GM21717 (cell line): Measurements from ENCODE around the gene COG8.
"Not testable (repeated sequence)": the region's sequence is repeated elsewhere in the genome, so short reads cannot be mapped to it uniquely, and the experiment has no call there.

Experiments
- ATAC-seq: cut with Tn5 transposase; IDR thresholded peaks from one replicate; pipeline ENCODE4 v1.9.1; 2021; ENCODE audit warnings: mild to moderate bottlenecking, moderate library complexity; ENCODE audit not compliant: unreplicated experiment

Gene COG8, protein sequence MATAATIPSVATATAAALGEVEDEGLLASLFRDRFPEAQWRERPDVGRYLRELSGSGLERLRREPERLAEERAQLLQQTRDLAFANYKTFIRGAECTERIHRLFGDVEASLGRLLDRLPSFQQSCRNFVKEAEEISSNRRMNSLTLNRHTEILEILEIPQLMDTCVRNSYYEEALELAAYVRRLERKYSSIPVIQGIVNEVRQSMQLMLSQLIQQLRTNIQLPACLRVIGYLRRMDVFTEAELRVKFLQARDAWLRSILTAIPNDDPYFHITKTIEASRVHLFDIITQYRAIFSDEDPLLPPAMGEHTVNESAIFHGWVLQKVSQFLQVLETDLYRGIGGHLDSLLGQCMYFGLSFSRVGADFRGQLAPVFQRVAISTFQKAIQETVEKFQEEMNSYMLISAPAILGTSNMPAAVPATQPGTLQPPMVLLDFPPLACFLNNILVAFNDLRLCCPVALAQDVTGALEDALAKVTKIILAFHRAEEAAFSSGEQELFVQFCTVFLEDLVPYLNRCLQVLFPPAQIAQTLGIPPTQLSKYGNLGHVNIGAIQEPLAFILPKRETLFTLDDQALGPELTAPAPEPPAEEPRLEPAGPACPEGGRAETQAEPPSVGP

DNA sequence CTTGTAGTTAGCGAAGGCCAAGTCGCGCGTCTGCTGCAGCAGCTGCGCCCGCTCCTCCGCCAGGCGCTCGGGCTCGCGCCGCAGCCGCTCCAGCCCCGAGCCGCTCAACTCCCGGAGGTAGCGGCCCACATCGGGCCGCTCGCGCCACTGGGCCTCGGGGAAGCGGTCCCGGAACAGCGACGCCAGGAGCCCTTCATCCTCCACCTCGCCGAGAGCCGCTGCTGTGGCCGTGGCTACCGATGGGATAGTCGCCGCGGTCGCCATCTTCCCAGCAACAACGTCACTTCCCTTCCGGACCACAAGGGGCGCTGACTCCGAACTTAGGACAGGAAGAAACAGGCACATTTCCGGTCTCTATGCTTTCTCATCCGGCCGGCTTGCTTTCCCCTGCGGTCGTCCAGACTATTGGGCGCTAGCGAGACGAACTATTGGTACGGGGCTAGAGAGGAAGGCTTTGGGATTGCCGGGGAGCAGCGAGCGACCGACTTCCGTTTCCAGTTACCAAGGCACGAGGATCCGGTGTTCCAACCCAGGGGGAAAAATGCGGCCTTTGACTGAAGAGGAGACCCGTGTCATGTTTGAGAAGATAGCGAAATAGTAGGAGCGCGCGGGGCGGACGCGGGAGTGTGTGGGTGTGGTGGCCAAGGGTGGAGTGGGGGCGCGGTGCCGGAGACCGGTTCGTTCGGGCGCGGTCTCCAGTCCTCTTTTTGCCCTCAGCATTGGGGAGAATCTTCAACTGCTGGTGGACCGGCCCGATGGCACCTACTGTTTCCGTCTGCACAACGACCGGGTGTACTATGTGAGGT, at the start of gene COG8, which contains the start of gene NIP7:
Gene COG8, minus strand, starts transcription at position 276 of the 806 bp plus-strand sequence. Its CDS starts 12 bp downstream, at position 264.
Gene NIP7, plus strand, starts transcription at position 484 of the 806 bp plus-strand sequence. Its CDS starts 58 bp downstream, at position 542.
- peak; percentile 90 for ATAC-seq

DNA sequence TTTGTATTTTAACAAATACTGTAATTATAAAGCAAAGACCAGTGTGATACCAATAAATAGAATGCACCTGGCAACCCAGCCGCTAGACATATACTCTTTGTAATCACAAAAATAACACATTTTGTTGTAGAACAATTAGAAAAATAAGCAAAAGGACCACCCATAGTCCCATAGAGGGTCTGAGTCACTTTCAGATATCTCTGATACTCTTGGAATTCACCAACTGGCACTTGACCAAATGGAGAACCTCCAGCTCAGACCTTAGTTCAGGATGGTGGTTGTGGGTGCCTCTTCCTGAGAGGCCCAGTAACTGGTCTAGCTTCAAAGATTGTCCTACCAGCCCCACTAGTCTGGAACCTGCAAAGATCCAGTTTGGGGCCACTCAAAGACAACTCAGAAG, 47.2 kb upstream of the COG8 start:
- ATAC-seq = no peak

DNA sequence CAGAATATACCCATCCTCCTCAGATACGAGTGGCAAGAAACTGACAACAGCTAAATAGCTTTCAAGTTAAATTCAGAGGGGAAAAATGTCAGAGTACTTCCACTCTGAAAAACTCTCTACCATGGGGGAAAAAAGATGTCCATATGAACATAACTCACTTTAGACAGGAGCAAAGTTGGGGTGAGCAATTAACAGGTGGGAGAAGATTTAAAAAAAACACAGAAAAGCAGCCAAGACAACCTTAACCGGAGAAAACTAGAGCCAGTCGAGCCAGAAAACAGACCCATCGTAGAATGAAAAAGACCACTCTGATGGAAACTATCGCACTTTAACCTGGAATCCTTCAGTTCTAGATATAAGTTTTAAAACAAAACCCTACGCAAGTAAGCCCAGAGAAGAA, 45.6 kb upstream of the COG8 start:
- no peak for ATAC-seq

DNA sequence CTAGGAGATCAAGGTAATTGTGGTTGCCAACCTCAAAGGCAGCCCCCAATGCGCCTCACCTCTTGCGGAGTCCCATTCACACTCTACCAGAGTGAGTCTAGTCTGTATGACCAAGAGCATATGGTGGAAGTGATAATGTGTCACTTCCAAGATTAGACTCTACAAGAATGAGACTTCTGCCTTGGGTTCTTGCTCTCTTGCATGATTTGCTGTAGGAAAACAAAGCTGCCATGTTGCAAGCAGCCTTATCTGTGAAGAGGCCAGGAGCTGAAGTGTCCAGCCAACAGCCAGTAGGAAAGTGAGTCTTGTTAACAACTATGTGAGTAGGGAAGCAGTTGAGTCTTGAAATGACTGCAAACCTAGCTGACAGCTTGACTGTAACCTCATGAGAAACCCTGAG, 43.1 kb upstream of the COG8 start:
- no peak for ATAC-seq

DNA sequence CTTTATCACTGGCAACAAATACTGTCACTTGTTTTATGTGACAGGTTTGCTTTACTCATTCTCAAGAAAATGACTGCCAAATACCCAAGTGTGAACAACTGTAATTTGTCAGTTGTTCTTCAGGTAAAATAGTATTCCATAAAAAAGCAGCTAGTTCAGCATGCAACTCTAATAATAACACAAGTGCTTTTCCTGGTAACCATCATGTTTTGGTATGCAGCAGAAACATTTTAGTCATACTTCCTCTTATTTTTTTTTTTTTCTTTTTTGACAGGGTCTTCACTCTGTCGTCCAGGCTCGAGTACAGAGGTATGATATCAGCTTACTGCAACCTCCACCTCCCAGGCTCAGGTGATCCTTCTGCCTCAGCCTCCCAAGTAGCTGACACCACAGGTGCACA, 41.9 kb upstream of the COG8 start:
- no peak for ATAC-seq

DNA sequence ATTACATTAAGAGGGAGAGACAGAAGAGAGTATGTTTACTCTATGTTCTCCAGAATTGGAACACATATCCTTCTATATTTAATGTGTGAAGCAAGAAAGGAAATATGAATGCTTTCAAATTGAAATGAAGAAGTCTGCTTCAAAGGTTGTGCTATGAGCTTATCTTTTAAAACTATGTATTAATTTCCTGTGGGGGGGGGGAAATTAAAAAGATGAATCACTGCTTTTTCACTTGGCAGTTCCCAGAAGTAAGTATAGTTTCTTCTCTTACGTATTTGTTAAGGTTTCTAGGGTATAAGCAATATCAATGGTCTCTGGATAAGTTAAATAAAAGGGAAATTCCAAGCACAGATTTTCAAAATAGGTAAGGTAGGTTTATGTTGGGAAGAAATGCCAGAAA, 39.4 kb upstream of the COG8 start:
- ATAC-seq = no peak

DNA sequence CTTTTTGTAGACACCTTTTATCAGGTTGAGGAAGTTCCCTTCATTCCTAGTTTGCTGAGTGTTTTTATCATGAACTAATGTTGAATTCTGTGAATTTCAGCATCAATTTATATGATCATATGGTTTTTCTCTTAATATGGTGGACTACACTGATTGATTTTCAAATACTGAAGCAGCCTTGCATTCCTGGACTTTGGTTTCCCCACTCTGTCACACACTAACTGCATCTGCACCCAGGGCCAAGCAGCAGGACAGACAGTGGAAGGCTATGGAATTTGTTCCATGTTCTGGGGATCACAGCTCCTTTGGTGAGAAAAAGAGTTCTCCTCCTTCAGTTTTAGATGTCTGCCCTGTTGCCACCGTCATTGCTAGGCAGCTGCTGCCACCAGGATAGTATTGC, 38.7 kb upstream of the COG8 start:
- ATAC-seq = no peak

DNA sequence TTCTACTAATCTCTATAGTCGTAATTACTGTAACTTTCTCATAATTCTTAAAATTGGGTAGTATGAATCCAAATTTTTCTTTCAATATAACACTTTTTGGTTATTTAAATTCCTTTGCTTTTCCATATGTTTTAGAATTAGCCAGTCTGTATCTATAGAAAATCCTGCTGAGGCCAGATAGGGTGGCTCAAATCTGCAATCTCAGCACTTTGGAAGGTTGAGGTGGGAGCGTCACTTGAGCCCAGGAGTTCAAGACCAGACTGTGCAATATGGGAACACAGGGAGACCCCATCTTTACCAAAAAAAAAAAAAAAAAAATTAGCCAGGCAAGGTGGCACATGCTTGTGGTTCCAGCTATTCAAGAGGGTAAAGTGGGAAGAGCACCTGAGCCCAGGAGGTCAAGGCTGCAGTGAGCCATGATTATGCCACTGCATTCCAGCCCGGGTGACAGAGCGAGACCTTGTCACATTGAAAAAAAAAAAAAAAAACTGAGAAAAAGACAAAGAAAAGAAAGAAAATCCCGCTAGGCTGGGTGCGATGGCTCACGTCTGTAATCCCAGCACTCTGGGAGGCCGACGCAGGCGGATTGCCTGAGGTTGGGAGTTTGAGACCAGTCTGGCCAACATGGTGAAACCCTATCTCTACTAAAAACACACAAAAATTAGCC, 37.2 kb upstream of the COG8 start:
- no peak for ATAC-seq

DNA sequence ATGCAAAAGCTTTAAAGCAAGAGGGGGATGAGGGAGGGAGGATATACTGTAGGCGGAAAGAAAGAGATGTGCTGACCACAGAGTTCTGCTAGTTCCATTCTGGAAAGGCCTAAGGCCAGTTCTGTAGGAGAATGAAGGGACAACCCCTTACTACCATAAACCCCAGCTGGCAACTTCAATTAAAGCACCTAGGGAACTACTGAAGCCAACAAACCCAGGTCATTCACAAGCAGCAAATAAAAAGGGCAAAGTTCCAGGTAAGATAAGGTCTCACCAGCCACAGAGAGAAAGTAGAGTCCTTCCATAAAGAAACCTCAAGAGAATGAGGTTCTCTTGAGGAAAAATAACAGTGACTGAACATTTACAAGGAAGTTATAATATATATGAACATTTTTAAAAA, 33.7 kb upstream of the COG8 start:
- no peak for ATAC-seq

DNA sequence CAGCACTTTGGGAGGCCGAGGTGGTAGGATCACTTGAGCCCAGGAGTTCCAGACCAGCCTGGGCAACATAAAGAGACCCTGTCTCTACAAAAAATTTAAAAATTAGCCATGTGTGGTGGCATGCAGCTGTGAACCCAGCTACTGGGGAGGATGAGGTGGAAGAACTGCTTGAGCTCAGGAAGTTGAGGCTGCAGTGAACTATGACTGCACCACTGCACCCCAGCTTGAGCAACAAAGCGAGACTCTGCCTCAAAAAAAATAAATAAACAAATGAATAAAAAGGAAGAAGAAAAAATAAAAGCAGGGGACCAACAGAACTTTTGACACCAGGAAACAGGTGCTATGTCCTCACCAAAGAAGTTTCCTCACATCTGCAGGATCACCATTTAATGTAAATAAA, 32.2 kb upstream of the COG8 start:
- ATAC-seq = no peak

DNA sequence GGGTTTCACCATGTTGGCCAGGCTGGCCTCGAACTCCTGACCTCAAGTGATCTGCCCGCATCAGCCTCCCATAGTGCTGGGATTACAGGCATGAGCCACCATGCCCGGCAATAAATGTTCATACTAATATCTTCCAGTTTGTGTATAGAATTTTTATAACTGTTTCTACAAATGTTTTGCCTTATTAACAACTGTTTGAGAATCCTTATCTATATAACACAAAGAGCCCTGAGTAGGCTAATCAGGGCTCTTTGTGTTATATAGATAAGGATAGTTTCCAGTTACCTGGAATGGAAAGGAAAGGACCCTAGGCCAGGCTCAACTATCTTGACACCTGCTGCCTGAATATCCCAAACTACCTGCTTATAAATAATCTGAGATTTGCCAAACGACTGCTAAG, 29.5 kb upstream of the COG8 start:
- no peak for ATAC-seq

DNA sequence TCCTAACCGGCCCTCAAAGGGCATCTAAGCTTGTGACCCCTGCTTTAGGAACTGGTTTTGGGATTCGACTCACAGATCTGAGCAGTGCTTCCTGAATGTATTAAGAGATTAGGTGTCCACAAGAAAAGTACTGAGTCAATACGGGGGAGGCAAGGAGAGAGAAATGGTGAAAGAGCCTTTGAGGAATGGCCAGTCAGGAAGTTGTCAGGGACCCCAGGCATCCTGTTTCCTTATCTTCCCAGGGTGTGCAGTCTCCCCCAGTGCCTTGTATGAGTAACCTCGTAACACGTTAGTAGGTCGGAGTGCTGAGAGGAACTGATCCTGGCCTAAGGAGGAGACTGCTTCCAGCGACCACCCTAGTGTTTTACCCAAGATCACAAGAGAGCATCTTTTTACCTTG, 28.6 kb upstream of the COG8 start:
- ATAC-seq = no peak

DNA sequence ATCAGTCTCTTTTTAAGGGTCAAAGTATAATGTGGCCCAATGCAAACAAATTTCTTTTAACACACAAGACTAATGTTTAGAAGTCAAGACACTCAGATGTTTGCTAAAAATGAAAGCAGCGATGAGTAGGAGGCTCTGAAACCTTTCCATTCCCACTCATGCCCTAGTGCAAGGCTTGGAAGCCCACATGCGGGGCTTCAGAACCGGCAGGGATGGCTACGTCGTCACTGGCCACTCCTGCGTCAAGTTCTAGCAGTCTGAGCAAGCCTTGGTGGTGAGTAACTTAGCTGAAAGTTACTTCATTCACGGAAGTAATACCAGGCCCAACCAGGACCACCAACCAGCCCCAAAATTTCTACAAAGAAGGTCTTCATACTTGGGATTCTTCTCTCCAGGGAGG, 27.1 kb upstream of the COG8 start:
- ATAC-seq = no peak

DNA sequence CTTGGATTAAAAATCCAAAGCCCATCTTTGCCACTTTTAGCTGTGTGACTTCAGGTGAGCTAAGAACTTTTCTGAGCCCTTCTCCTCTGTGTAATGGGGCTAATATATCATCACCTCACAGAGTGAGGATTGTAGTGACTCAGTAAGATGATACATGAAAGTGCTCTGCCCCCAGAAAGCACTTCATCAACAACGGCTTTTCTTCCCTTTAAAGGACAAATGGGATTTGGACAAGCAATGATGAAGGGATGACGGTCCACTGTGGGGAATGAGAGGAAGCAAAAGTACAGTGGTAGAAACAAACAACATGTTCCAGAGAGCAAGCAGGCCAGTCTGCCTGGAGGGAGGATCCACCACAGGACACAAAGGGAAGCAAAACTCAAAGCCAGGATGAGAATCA, 26.5 kb upstream of the COG8 start:
- ATAC-seq = no peak

DNA sequence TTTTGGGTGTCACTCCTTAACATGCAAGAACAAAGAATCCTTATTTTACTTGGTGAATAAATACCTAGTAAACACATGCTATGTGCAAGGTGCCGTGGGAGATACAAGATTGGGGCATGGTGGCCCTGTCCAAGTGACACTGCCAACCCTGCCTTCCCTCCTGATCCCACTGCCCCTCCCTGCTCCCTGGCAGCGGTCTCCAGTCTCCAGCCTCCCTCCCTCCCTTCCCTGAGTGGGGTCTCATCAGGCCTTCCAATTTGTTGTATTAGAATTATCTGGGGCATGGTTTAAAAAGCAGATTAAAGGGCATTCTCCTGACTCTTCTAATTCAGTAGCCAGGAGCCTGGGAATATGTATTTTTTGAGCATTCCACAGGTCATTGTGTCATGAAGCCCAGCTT, 24.7 kb upstream of the COG8 start:
- no peak for ATAC-seq

DNA sequence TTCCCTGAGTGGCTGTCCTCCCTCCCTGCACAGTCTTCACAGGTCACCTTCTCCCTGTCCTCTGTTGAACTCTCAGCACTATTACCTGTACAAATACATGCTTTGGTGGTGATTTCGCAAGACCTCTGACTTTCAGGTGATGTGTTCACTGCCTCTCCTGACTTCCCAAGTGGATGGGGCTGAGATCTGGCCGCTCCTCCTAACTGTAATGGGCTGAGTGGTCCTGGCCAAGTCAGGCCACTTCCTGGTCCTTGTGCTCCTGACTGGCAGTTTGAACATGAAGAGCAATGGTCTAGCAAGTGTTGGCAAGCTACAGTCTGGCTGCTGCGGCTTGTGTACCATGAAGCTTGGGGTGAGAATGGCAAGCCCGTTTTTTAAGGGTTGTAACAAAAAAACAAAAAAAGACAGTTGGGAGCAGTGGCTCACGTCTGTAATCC, 23.9 kb upstream of the COG8 start:
- ATAC-seq = no peak

DNA sequence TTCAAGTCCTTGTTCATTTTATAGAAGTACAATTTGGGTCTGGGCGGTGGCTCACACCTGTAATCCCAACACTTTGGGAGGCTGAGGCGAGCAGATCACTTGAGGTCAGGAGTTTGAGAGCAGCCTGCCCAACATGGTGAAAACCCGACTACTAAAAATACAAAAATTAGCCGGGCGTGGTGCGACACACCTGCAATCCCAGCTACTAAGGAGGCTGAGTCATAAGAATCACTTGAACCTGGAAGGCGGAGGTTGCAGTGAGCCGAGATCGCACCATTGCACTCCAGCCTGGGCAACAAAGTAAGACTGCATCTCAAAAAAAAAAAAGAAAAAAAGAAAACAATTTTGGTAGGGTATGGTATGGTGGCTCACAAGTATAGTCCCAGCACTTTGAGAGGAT, 20.7 kb upstream of the COG8 start:
- not testable (repeated sequence) for ATAC-seq

DNA sequence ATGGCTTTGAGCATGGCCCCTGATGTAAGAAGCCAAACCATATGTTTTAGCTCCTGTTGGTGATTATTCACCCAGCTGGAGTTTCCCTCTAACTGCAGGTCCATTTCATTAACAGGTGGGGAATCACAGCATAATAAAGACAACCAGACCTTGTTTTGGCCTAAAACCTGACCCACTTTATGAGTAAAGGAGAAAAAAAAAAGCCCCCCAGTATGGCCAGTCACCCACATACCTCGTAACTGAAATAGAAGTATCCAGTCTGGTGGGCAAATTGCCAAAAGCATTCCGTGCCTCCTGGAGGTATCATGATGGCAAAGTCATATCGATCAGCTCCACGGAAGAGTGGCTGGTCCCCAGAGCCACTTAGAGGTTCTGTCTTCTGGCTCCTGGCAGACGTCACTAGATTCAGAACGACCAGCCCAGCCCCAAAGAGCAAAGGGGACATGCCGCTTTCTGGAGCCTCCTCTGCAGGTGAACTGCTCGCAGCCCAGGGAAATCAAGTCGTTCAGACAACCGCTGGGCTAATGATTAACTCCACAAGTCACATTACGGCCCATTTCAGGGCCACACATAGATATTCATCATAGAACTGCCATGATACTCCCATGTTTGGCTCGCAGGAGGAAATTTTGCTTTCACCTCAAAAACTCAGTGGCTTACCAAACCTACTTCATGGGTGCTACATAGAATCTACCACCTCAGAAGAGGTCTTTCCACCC, 12.1 kb upstream of the COG8 start, which contains the start of gene TMED6:
Gene TMED6, minus strand, starts transcription at position 478 of the 719 bp plus-strand sequence. Its CDS starts 33 bp downstream, at position 445.
- no peak for ATAC-seq

DNA sequence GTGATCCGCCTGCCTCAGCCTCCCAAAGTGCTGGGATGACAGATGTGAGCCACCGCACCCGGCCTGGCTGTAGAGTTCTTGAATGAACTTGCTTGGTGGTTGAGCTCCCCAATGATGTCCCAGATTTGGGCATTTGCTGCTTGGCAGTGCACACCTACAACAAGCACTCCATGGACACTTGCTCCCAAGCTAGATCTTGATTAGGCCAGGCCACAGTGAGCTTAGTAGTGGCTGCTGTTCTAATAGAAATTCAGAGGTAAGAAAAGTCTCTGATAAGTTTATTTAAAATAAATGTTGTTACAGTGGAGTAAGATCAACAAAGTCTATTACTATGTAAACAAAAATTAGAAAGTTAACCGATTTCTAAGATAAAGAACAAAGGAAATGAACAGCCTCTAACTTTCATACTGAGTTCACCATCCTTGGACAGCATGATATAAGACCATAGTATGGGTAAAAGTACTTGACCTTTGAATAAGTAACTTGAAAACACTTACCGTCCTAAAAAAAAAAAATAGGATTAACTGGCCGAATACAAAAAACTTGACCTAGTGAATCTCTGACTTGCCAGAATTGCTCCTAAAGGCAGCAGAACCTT, 11.3 kb upstream of the COG8 start:
- no peak for ATAC-seq

DNA sequence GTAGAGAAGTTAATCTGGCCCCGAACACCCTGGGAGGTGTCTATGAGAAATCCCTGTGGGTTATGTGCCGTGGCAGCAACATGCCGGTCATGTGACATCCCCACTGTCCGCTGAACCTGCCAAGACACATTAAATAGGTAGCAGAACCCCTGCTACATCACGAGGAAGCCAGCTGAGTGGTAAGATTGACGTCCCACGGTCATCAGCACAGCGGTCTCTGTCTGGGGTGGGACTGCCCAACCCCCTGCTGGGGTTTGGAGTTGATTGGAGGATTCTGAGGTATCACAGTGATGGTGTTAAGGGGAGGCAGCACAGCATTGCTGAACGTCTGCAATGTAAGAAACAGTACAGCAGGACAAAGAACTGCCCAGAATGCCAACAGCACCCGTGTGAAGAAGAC, 10.2 kb upstream of the COG8 start:
- ATAC-seq = no peak
